Stomach smooth muscle (tissue), 2 donors: ENCODE results near the gene COL19A1.

Source experiments
- H3K27ac ChIP-seq: one replicate; pipeline ENCODE4 v1.7.0; 2013; ENCODE audit warnings: mild to moderate bottlenecking, low read length, inconsistent platforms
- H3K27me3 ChIP-seq, 2 donors: one replicate each; pipeline ENCODE4 v1.7.0; 2013; ENCODE audit warnings: low read length in 2 of 2; ENCODE audit not compliant: insufficient read depth in 2 of 2, control insufficient read depth in 1 of 2
- H3K36me3 ChIP-seq, 2 donors: one replicate each; pipeline ENCODE4 v1.7.0; 2013; ENCODE audit warnings: low read length in 2 of 2; ENCODE audit not compliant: control insufficient read depth in 2 of 2, insufficient read depth in 2 of 2
- H3K4me1 ChIP-seq: one replicate; pipeline ENCODE4 v1.7.0; 2013; ENCODE audit warnings: low read length; ENCODE audit not compliant: control insufficient read depth, insufficient read depth
- H3K4me3 ChIP-seq, 2 donors: one replicate each; pipeline ENCODE4 v1.7.0; 2013; ENCODE audit warnings: low read length in 2 of 2
- H3K9ac ChIP-seq, 2 donors: one replicate each; pipeline ENCODE4 v1.7.0; 2013; ENCODE audit warnings: low read length in 2 of 2, mild to moderate bottlenecking in 1 of 2
- H3K9me3 ChIP-seq, 2 donors: one replicate each; pipeline ENCODE4 v1.7.0; 2013; ENCODE audit warnings: low read length in 2 of 2; ENCODE audit not compliant: control insufficient read depth in 2 of 2
- donor health status: healthy.
- donor health status: Pancreatic carcinoma.

COL19A1 gene

GRCh38 chr6:70119218-70119835 is 253.0 kb downstream of the COL19A1 start:
- H3K36me3 ChIP-seq: no peaks in the 10 kb centered on the region
- H3K27me3 ChIP-seq: no peaks in the 10 kb centered on the region
- H3K9me3 ChIP-seq: no peaks in the 10 kb centered on the region
- no peaks in the 10 kb centered on the region for H3K4me1 ChIP-seq
- no peak overlapping the region for H3K9ac ChIP-seq
- H3K4me3 ChIP-seq: no peak overlapping the region
- no peak overlapping the region for H3K27ac ChIP-seq

GRCh38 chr6:70124443-70124842 is 258.1 kb downstream of the COL19A1 start:
- Histone ChIP-seq H3K27ac (no peak overlapping the region), H3K9ac (no peak overlapping the region), H3K27me3 (no peaks in the 10 kb centered on the region), H3K9me3 (no peaks in the 10 kb centered on the region), H3K4me3 (no peak overlapping the region), H3K36me3 (no peaks in the 10 kb centered on the region), H3K4me1 (no peaks in the 10 kb centered on the region)

DNA sequence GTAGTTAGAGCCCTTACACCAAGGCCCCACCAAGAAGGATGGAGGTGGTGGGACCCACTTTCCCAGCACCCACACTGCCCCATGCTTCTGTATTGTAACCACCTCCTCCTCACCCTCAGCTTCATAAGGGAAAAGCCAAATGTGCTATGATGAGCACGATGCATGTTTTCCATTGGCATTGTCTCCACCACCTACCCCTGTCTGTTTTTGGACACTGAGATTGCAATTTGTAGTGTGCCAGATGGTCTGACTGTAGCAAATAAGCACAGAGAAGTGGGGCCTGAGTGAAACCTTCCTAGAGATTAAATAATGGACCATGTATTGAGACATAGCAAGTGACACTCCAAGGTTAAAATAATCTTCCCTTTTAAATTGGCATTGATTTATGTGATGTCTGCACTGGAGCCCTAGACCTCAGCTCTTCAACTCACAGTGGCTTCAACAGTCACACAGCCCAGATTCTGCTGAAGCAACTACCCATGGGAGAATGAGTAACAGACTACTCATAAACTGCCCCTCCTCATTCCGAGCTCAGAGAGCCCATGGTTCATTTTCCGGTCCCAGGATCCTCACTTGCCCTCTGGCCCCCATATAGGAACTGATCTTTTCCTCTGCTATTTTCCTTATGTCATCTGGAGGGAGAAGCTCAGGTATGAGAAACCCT is 258.7 kb downstream of the COL19A1 start:
- H3K9me3 ChIP-seq: no peaks in the 10 kb centered on the region
- H3K4me1 ChIP-seq: no peaks in the 10 kb centered on the region
- no peaks in the 10 kb centered on the region for H3K36me3 ChIP-seq
- H3K4me3 ChIP-seq: no peak overlapping the region
- H3K27me3 ChIP-seq: no peaks in the 10 kb centered on the region
- H3K27ac ChIP-seq: no peak overlapping the region
- H3K9ac ChIP-seq: no peak overlapping the region

GRCh38 chr6:70125602-70126001 is 259.2 kb downstream of the COL19A1 start:
- H3K36me3 ChIP-seq: no peaks in the 10 kb centered on the region
- no peaks in the 10 kb centered on the region for H3K9me3 ChIP-seq
- H3K9ac ChIP-seq: no peak overlapping the region
- H3K27ac ChIP-seq: no peak overlapping the region
- H3K4me3 ChIP-seq: no peak overlapping the region
- H3K27me3 ChIP-seq: no peaks in the 10 kb centered on the region
- H3K4me1 ChIP-seq: no peaks in the 10 kb centered on the region

GRCh38 chr6:70129341-70129740 is 263.0 kb downstream of the COL19A1 start:
- no peaks in the 10 kb centered on the region for H3K9me3 ChIP-seq
- H3K9ac ChIP-seq: no peak overlapping the region
- no peaks in the 10 kb centered on the region for H3K36me3 ChIP-seq
- no peak overlapping the region for H3K4me3 ChIP-seq
- no peaks in the 10 kb centered on the region for H3K27me3 ChIP-seq
- no peak overlapping the region for H3K27ac ChIP-seq
- no peaks in the 10 kb centered on the region for H3K4me1 ChIP-seq

DNA sequence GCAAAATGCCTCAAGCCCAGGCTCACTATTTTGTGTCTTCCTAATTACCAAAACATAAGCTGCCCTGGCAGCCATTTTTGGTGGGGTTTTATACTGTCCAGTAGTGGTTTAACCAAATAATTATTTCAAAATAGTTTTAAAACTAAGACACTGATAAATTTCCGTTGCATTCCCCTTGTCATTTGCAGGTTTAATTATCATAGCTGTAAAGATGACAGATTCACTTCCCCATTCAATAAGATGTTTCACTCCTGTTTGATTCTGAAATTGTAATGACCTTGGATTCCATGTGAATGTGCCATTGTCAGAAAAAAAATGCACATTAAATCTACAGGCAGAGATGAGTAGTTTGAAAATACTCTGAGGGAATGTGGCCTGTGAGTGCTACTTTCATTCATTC is 264.5 kb downstream of the COL19A1 start:
- no peak overlapping the region for H3K27ac ChIP-seq
- H3K4me1 ChIP-seq: no peaks in the 10 kb centered on the region
- no peak overlapping the region for H3K9ac ChIP-seq
- H3K27me3 ChIP-seq: no peaks in the 10 kb centered on the region
- no peaks in the 10 kb centered on the region for H3K36me3 ChIP-seq
- no peak overlapping the region for H3K4me3 ChIP-seq
- H3K9me3 ChIP-seq: no peaks in the 10 kb centered on the region

DNA sequence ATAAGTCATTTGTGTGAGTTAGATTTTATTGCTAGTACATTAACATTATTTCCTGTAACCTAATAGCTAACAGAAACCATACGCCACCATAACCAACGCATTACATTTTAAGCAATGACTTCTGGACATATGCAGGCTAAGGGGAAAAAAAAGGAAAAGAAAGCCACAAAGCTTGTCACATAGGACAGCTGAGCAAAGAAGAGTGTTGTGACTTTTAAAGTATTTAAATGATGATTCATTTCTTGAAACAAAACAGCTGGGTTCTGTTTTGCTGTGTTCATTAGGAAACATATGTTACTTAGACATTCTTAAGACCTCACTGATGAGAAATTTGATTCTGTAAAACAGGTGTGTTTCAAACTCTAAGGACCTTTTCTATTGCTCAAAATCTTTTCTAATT is 265.2 kb downstream of the COL19A1 start:
- no peaks in the 10 kb centered on the region for H3K9me3 ChIP-seq
- no peaks in the 10 kb centered on the region for H3K36me3 ChIP-seq
- no peaks in the 10 kb centered on the region for H3K4me1 ChIP-seq
- H3K4me3 ChIP-seq: no peak overlapping the region
- no peaks in the 10 kb centered on the region for H3K27me3 ChIP-seq
- no peak overlapping the region for H3K27ac ChIP-seq
- no peak overlapping the region for H3K9ac ChIP-seq

- no peak overlapping the region for H3K4me3 ChIP-seq
- H3K9ac ChIP-seq: no peak overlapping the region
- no peaks in the 10 kb centered on the region for H3K27me3 ChIP-seq
- H3K4me1 ChIP-seq: no peaks in the 10 kb centered on the region
- H3K9me3 ChIP-seq: no peaks in the 10 kb centered on the region
- no peaks in the 10 kb centered on the region for H3K36me3 ChIP-seq
- H3K27ac ChIP-seq: no peak overlapping the region
These were observed 266.9 kb downstream of the COL19A1 start for GRCh38 chr6:70133246-70133645.

- Histone ChIP-seq H3K27me3 (no peaks in the 10 kb centered on the region), H3K36me3 (no peaks in the 10 kb centered on the region), H3K4me3 (no peak overlapping the region), H3K9ac (no peak overlapping the region), H3K9me3 (no peaks in the 10 kb centered on the region), H3K4me1 (no peaks in the 10 kb centered on the region), H3K27ac (no peak overlapping the region)
These were observed 268.2 kb downstream of the COL19A1 start for GRCh38 chr6:70134542-70134941.

DNA sequence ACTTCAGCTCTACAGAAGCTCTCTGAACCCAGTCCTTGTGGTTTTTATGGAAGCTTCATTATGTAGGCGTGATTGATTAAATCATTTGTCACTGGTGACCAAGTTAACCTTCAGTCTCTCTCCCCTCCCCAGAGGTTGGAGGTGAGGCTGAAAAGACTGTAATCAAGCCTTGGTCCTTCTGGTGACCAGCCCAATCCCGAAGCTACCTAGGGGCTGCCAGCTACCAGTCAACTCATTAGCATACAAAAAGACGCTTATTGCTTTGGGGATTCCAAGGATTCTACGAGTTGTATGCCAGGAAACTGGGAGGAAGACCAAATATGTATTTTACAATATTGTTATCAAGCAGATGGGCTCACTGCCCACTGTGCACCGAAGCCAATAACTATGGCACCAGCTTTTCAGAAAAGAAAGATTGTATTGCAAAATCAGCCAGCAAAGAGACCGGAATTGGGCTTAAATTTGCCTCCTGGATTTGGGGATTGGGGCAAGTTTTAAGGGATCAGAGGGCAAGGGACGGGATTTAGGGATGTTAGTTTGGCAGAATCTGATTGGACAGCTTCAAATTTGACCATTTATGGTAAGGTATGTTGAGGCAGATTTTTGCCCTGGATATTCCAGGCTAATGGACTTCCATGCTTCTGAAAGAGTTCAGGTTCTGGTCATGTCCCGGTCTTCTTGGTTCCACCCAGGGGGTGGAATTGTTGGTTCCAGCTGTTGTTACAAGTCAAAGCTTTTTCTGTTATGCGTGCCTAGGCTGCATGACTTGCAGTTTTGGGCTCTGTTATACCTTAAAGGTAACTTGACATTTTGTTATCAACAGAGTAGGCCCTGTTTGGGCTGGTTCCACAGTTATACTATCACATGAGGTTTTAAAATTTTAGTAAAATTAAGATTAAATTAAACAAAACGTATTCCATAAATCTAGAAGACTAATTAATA is 269.1 kb downstream of the COL19A1 start:
- Histone ChIP-seq H3K9ac (no peak overlapping the region), H3K36me3 (no peaks in the 10 kb centered on the region), H3K27ac (no peak overlapping the region)

More for the DNA sequence above, 269.1 kb downstream of the COL19A1 start:
- Histone ChIP-seq H3K4me3 (no peak overlapping the region), H3K27me3 (no peaks in the 10 kb centered on the region), H3K4me1 (no peaks in the 10 kb centered on the region), H3K9me3 (no peaks in the 10 kb centered on the region)
